H1 (cell line): Measurements from ENCODE around the gene GRM4. TPM values are rescaled to one million over a fixed set of nuclear protein-coding genes. Genes with fewer than 3 reads are reported as not detected.

ENCODE experiments used
- CTCF ChIA-PET: fragments of 300-600 bp; sonication (Branson Sonifier 250); formaldehyde crosslinking; loops from one replicate; lab custom pipeline; 2021; ENCODE audit not compliant: partially characterized antibody; lab: Charles Lee
- POLR2A ChIA-PET: fragments of 300-600 bp; sonication (Branson Sonifier 250); formaldehyde crosslinking; loops from one replicate; lab custom pipeline; 2021; ENCODE audit warnings: inconsistent platforms; ENCODE audit not compliant: partially characterized antibody; lab: Charles Lee
- DNase-seq, 2 experiments: peaks; one replicate each; pipeline versions ENCODE4 v3.0.0 to v3.0.0-alpha.2; 2010 to 2022; ENCODE audit warnings: low spot score in 2 of 2, low read depth in 1 of 2, mixed read lengths in 1 of 2
- FAIRE-seq: peaks from 2 replicates; lab custom pipeline; 2011; peaks lifted over from hg19 to GRCh38; lab: Jason Lieb, UNC
- H2AFZ ChIP-seq: 2 replicates; pipeline ENCODE4 v1.8.1; 2012; ENCODE audit warnings: low read length, inconsistent platforms
- H2AK5ac ChIP-seq: 2 replicates; pipeline ENCODE4 v1.6.1; 2013; ENCODE audit warnings: low read depth, low read length
- H2BK120ac ChIP-seq: replicated peaks from 2 replicates; pipeline ENCODE3; 2013; ENCODE audit warnings: low read depth, low read length, inconsistent platforms
- H2BK12ac ChIP-seq: 2 replicates; pipeline ENCODE4 v1.6.1; 2013; ENCODE audit warnings: low read depth, low read length
- H2BK15ac ChIP-seq: 2 replicates; pipeline ENCODE4 v1.6.1; 2013; ENCODE audit warnings: low read length
- H2BK20ac ChIP-seq: 2 replicates; pipeline ENCODE4 v1.6.1; 2013; ENCODE audit warnings: low read length
- H2BK5ac ChIP-seq: 2 replicates; pipeline ENCODE4 v1.6.1; 2013; ENCODE audit warnings: low read depth, low read length
- H3K14ac ChIP-seq: 2 replicates; pipeline ENCODE4 v1.6.1; 2013; ENCODE audit warnings: inconsistent platforms; ENCODE audit not compliant: insufficient read length
- H3K18ac ChIP-seq: 2 replicates; pipeline ENCODE4 v1.6.1; 2013; ENCODE audit warnings: low read length; ENCODE audit errors: extremely low read depth
- H3K23ac ChIP-seq: 2 replicates; pipeline ENCODE4 v1.6.1; 2013; ENCODE audit warnings: inconsistent platforms; ENCODE audit not compliant: insufficient read length
- H3K23me2 ChIP-seq: 2 replicates; pipeline ENCODE4 v1.6.1; 2013; ENCODE audit warnings: low read depth, low read length
- H3K27ac ChIP-seq: 2 replicates; pipeline ENCODE4 v1.6.1; 2011; ENCODE audit warnings: low read depth, low read length, inconsistent platforms
- H3K27me3 ChIP-seq, 4 experiments: replicated peaks in 1 of 4; 1 replicate in 1 of 4; 2 replicates in 3 of 4; pipeline versions ENCODE4 v1.6.1 to v1.8.1; 2011 to 2013; ENCODE audit warnings: low read length in 3 of 4, mild to moderate bottlenecking in 3 of 4, inconsistent platforms in 2 of 4, mixed read lengths in 2 of 4, moderate library complexity in 1 of 4; ENCODE audit not compliant: control insufficient read depth in 3 of 4, insufficient read depth in 3 of 4; ENCODE audit errors: extremely low read depth in 1 of 4
- H3K36me3 ChIP-seq, 4 experiments: 2 replicates each; pipeline versions ENCODE4 v1.6.1 to v1.8.1; 2011 to 2013; ENCODE audit warnings: mild to moderate bottlenecking in 4 of 4, low read length in 3 of 4, moderate library complexity in 2 of 4, control low read depth in 1 of 4, inconsistent platforms in 1 of 4; ENCODE audit not compliant: insufficient read depth in 4 of 4, control insufficient read depth in 2 of 4
- H3K4ac ChIP-seq: replicated peaks from 2 replicates; pipeline ENCODE3; 2013; ENCODE audit warnings: low read length, low read depth, mixed read lengths, inconsistent platforms; ENCODE audit not compliant: insufficient read length
- H3K4me1 ChIP-seq, 4 experiments: replicated peaks in 1 of 4; 1 replicate in 1 of 4; 2 replicates in 3 of 4; pipeline versions ENCODE4 v1.6.1 to v1.8.1; 2011 to 2013; ENCODE audit warnings: low read length in 3 of 4, inconsistent platforms in 2 of 4, mixed read lengths in 1 of 4; ENCODE audit not compliant: insufficient read depth in 4 of 4, control insufficient read depth in 3 of 4
- H3K4me2 ChIP-seq, 2 experiments: 2 replicates each; pipeline versions ENCODE4 v1.6.1 to v1.8.1; 2011 to 2013; ENCODE audit warnings: low read depth in 2 of 2, low read length in 2 of 2, control low read depth in 1 of 2, inconsistent platforms in 1 of 2, mild to moderate bottlenecking in 1 of 2; ENCODE audit not compliant: insufficient read depth in 1 of 2
- H3K4me3 ChIP-seq, 4 experiments: fragments of 200-600, 300-600 bp in 1 of 4; sonication (generic), shearing (Covaris generic), sonication (Bioruptor Twin) in 1 of 4; 2 replicates each; pipeline versions ENCODE4 v1.5.1 to v1.8.1; 2011 to 2016; ENCODE audit warnings: low read length in 4 of 4, low read depth in 3 of 4, control low read depth in 2 of 4, inconsistent platforms in 2 of 4, mild to moderate bottlenecking in 2 of 4, mixed read lengths in 1 of 4, moderate library complexity in 1 of 4; ENCODE audit not compliant: insufficient read depth in 2 of 4; ENCODE audit errors: extremely low read depth in 1 of 4
- H3K56ac ChIP-seq: replicated peaks from 2 replicates; pipeline ENCODE3; 2013; ENCODE audit warnings: low read depth, mild to moderate bottlenecking, mixed read lengths, low read length, inconsistent platforms; ENCODE audit not compliant: insufficient read length
- H3K79me1 ChIP-seq: 2 replicates; pipeline ENCODE4 v1.6.1; 2013; ENCODE audit warnings: low read depth, low read length, control low read depth
- H3K79me2 ChIP-seq, 2 experiments: 2 replicates each; pipeline versions ENCODE4 v1.6.1 to v1.8.1; 2012 to 2013; ENCODE audit warnings: low read length in 2 of 2, mild to moderate bottlenecking in 2 of 2, inconsistent platforms in 1 of 2; ENCODE audit not compliant: insufficient read depth in 2 of 2, control insufficient read depth in 1 of 2
- H3K9ac ChIP-seq, 4 experiments: replicated peaks in 1 of 4; 1 replicate in 1 of 4; 2 replicates in 3 of 4; pipeline versions ENCODE4 v1.6.1 to v1.8.1; 2011 to 2013; ENCODE audit warnings: low read depth in 3 of 4, low read length in 3 of 4, control low read depth in 2 of 4, mild to moderate bottlenecking in 2 of 4, moderate library complexity in 2 of 4, inconsistent platforms in 1 of 4; ENCODE audit errors: extremely low read depth in 1 of 4
- H3K9me3 ChIP-seq, 2 experiments: 2 replicates each; pipeline versions ENCODE4 v1.6.1 to v1.8.1; 2012 to 2013; ENCODE audit warnings: mild to moderate bottlenecking in 2 of 2, moderate library complexity in 2 of 2, control low read depth in 1 of 2, inconsistent platforms in 1 of 2, low read depth in 1 of 2, low read length in 1 of 2, mixed read lengths in 1 of 2; ENCODE audit not compliant: insufficient read depth in 2 of 2
- H4K20me1 ChIP-seq, 2 experiments: replicated peaks in 1 of 2; 2 replicates each; pipeline versions ENCODE3 to v1.8.1; 2011 to 2013; ENCODE audit warnings: inconsistent platforms in 2 of 2, low read length in 2 of 2, mild to moderate bottlenecking in 1 of 2; ENCODE audit not compliant: insufficient read depth in 2 of 2, control insufficient read depth in 1 of 2
- H4K5ac ChIP-seq: 2 replicates; pipeline ENCODE4 v1.6.1; 2013; ENCODE audit warnings: low read length, low read depth, mixed read lengths, inconsistent platforms; ENCODE audit not compliant: insufficient read length
- H4K8ac ChIP-seq: 2 replicates; pipeline ENCODE4 v1.8.0; 2013; ENCODE audit warnings: mild to moderate bottlenecking, moderate library complexity, low read length, inconsistent platforms; ENCODE audit not compliant: insufficient read depth; ENCODE audit errors: extremely low read depth
- H4K91ac ChIP-seq: replicated peaks from 2 replicates; pipeline ENCODE3; 2013; ENCODE audit warnings: low read length, mixed read lengths, inconsistent platforms; ENCODE audit not compliant: insufficient read length
- E2F6 ChIP-seq: IDR thresholded peaks from 2 replicates; pipeline ENCODE4 v1.6.1; 2012; ENCODE audit warnings: inconsistent platforms
- RBBP5 ChIP-seq: IDR thresholded peaks from 2 replicates; pipeline ENCODE4 v1.7.1; 2012; ENCODE audit warnings: low read depth, mild to moderate bottlenecking, inconsistent platforms, low read length, moderate library complexity, borderline replicate concordance
- RXRA ChIP-seq: IDR thresholded peaks from 2 replicates; pipeline ENCODE4 v1.6.1; 2011; ENCODE audit warnings: low read depth, mild to moderate bottlenecking, low read length, moderate library complexity; ENCODE audit not compliant: insufficient read depth
- SIRT6 ChIP-seq: IDR thresholded peaks from one replicate; pipeline ENCODE4 v1.7.1; 2012; ENCODE audit warnings: low read length, inconsistent platforms
- TCF12 ChIP-seq: IDR thresholded peaks from 2 replicates; pipeline ENCODE4 v1.6.1; 2011; ENCODE audit warnings: low read depth, mild to moderate bottlenecking, low read length
- ZNF274 ChIP-seq: IDR thresholded peaks from 2 replicates; pipeline ENCODE4 v1.7.0; 2012; ENCODE audit warnings: low read length, borderline replicate concordance; ENCODE audit errors: extremely low read depth
- WGBS, 2 experiments: shearing (Covaris generic) in 1 of 2; methylation state at CpG; one replicate each; pipeline versions ENCODE4 v1.1.6 to v1.1.7; 2013 to 2015; ENCODE audit warnings: low lambda C conversion rate in 2 of 2, mixed read lengths in 2 of 2, inconsistent platforms in 1 of 2, low coverage in 1 of 2, missing lambda C conversion rate in 1 of 2; ENCODE audit not compliant: insufficient replicate concordance in 2 of 2, insufficient coverage in 1 of 2, insufficient read length in 1 of 2; ENCODE audit errors: extremely low coverage in 1 of 2, missing lambda C conversion rate in 1 of 2; 5-methylcytosine and 5-hydroxymethylcytosine counted together
- polyA plus RNA-seq, 7 experiments: library from polyadenylated mRNA; depleted of rRNA in 3 of 7; stranded (reverse) in 5 of 7; unstranded in 2 of 7; fragments of >200 nt in 5 of 7; fragments of 200-250 nt in 2 of 7; gene quantifications; 1 replicate in 5 of 7; 2 replicates in 1 of 7; 4 replicates in 1 of 7; pipeline versions ENCODE4 v1.2.1 to v1.2.3, GENCODE V29; 2011 to 2013; ENCODE audit warnings: missing spikeins in 2 of 7, mixed read lengths in 2 of 7
- total RNA-seq: library from RNA; stranded (reverse); fragmentation: NEBNext Ultra II Directional; extraction: Animal tissue kit (Norgen Biotek cat#: 25700); gene quantifications from 2 replicates; pipeline ENCODE4 v1.2.1, GENCODE V29; 2021

Gene GRM4
- total and polyA plus RNA-seq, 2 of the 8 experiments (the other 6 are each of a cell fraction or from before 2014, with no cell fraction given), result 19.6 to 21.5 TPM

GRCh38 chr6:34154668-34155447 lies 9.0 kb upstream of the GRM4 start:
- WGBS, 2 experiments, result 7% methylated on average over 45 of the region's 61 CpGs; no CpG with 5 or more reads in 1 of the 2 experiments
- CTCF ChIA-PET, result interaction anchor here (0.7 to 8.0 kb wide), 73 partner anchors 8 to 456 kb away, joined by 3 to 120 read pairs (median 5); partner anchors contain the start of gene GRM4
- H2AFZ ChIP-seq, result no peak overlapping the region; the same call in 1 of the 2 replicates
- TF ChIP-seq TCF12 (no peak), RXRA (no peak), ZNF274 (no peak), SIRT6 (no peak), E2F6 (peak; percentile 94), RBBP5 (0 out of 2 replicates have a peak, but pooled peaks have one; percentile 39)

More at GRCh38 chr6:34154668-34155447, 9.0 kb upstream of the GRM4 start:
- Histone ChIP-seq H3K4me2 (peak overlapping the region; percentile 0 to 88; a peak in 3 of 4 replicates), H3K56ac (peak overlapping the region; percentile 86), H3K23me2 (no peaks in the 10 kb centered on the region; the same call in 1 of the 2 replicates), H3K14ac (no peak overlapping the region), H2BK20ac (no peak overlapping the region), H3K4me3 (peak overlapping the region; percentile 3 to 72 (median 48)), H3K18ac (no peak overlapping the region), H3K4ac (no peak overlapping the region), H3K36me3 (no peaks in the 10 kb centered on the region), H4K91ac (peak overlapping the region; percentile 44), H3K27me3 (peaks cover 8 to 41% (median 26%) of the 10 kb centered on the region in 4 experiments), H4K20me1 (no peaks in the 10 kb centered on the region), H3K4me1 (peaks cover 3 to 30% (median 10%) of the 10 kb centered on the region in 4 experiments), H2BK12ac (0 out of 2 replicates have a peak overlapping the region, but pooled peaks have one; percentile 88), H3K9ac (no peak overlapping the region), H4K5ac (no peak overlapping the region), H2BK120ac (no peak overlapping the region), H4K8ac (peak overlapping the region; percentile 54), H2BK5ac (no peak overlapping the region), H3K27ac (no peak overlapping the region), H3K79me1 (no peaks in the 10 kb centered on the region), H3K23ac (no peak overlapping the region), H3K9me3 (peaks cover 3 to 7% of the 10 kb centered on the region in 2 experiments; a peak in 2 of 4 replicates), H2AK5ac (no peak overlapping the region), H2BK15ac (no peak overlapping the region), H3K79me2 (no peaks in the 10 kb centered on the region)
- DNase-seq, result peak in 1 of 2 experiments; percentile 99
- no peak for FAIRE-seq
- POLR2A ChIA-PET, result interaction anchor here (0.7 to 2.3 kb wide), 6 partner anchors 9 to 443 kb away, joined by 3 to 14 read pairs (median 4); partner anchors contain the start of genes GRM4, HMGA1 and UQCC2
